Spleen (tissue), 11 donors: Measurements from ENCODE around the gene PFKFB1. TPM values are rescaled to one million over a fixed set of nuclear protein-coding genes. Genes with fewer than 3 reads are reported as not detected.

Experiments used
- DNase-seq: peaks from one replicate; pipeline ENCODE4 v3.0.0-alpha.2; 2020
- H3K27ac ChIP-seq, 8 donors: fragments of 200-600 bp; sonication (generic) in 7 of 8; 1 replicate in 4 of 8; 2 replicates in 4 of 8; pipeline versions ENCODE4 v1.5.0 to v1.8.0; 2016 to 2021; ENCODE audit warnings: inconsistent platforms in 4 of 8, mild to moderate bottlenecking in 4 of 8, moderate library complexity in 1 of 8
- H3K27me3 ChIP-seq, 7 donors: fragments of 200-600 bp; sonication (generic) in 6 of 7; replicated peaks in 1 of 7; 1 replicate in 4 of 7; 2 replicates in 3 of 7; pipeline versions ENCODE4 v1.5.0 to v1.8.0; 2016 to 2021; ENCODE audit warnings: inconsistent platforms in 3 of 7, mild to moderate bottlenecking in 1 of 7
- H3K36me3 ChIP-seq, 6 donors: fragments of 200-600 bp; sonication (generic) in 5 of 6; 1 replicate in 4 of 6; 2 replicates in 2 of 6; pipeline versions ENCODE4 v1.5.0 to v1.8.0; 2016 to 2021; ENCODE audit warnings: inconsistent platforms in 2 of 6
- H3K4me1 ChIP-seq, 6 donors: fragments of 200-600 bp; sonication (generic) in 5 of 6; 1 replicate in 3 of 6; 2 replicates in 3 of 6; pipeline versions ENCODE4 v1.5.0 to v1.8.0; 2016 to 2021; ENCODE audit warnings: inconsistent platforms in 3 of 6
- H3K4me3 ChIP-seq, 8 donors: fragments of 200-600 bp; sonication (generic) in 7 of 8; 1 replicate in 4 of 8; 2 replicates in 4 of 8; pipeline versions ENCODE4 v1.5.0 to v1.8.0; 2016 to 2021; ENCODE audit warnings: inconsistent platforms in 4 of 8, mild to moderate bottlenecking in 4 of 8, moderate library complexity in 2 of 8
- H3K9me3 ChIP-seq, 8 donors: fragments of 200-600 bp; sonication (generic) in 7 of 8; 1 replicate in 4 of 8; 2 replicates in 4 of 8; pipeline versions ENCODE4 v1.5.0 to v1.8.0; 2016 to 2021; ENCODE audit warnings: inconsistent platforms in 4 of 8
- POLR2A ChIP-seq, 3 donors: fragments of 450-650 bp; IDR thresholded peaks; one replicate each; pipeline ENCODE4 v1.5.1; 2017; ENCODE audit warnings: antibody characterized with exemption in 3 of 3, mild to moderate bottlenecking in 1 of 3
- POLR2AphosphoS5 ChIP-seq, 3 donors: sonication (generic); formaldehyde crosslinking; IDR thresholded peaks; one replicate each; pipeline ENCODE4 v1.5.1; 2017; ENCODE audit warnings: antibody characterized with exemption in 3 of 3
- WGBS, 5 donors: extraction: QIAGEN DNeasy Blood & Tissue Kit in 3 of 5; methylation state at CpG; one replicate each; pipeline versions ENCODE4 v1.1.5 to v1.1.7; 2013 to 2018; 5-methylcytosine and 5-hydroxymethylcytosine counted together
- intact Hi-C: fragments of 100-400 bp; cut with DNase I; formaldehyde crosslinking; loops from one replicate; pipeline ENCODE4 v1.15.0; 2023; ENCODE audit warnings: low total_unique reads
- polyA plus RNA-seq, 3 donors: library from polyadenylated mRNA; stranded (reverse); fragments of 200-250 nt; gene quantifications; one replicate each; pipeline ENCODE4 v1.2.1, GENCODE V29; 2013
- total RNA-seq, 7 donors: library from RNA; depleted of rRNA in 3 of 7; stranded (reverse); fragments of >200 nt in 3 of 7; fragmentation: NEBNext Ultra II Directional in 4 of 7; extraction: Animal tissue kit (Norgen Biotek cat#: 25700) in 4 of 7; gene quantifications; one replicate each; pipeline versions ENCODE4 v1.1.0 to v1.2.1, GENCODE V29; 2016 to 2021
- TF ChIP-seq, protein P1 (sequence below), 11 experiments: fragments of 200-600 bp in 7 of 11; fragments of 450-650 bp in 4 of 11; sonication (generic) in 4 of 11; IDR thresholded peaks in 8 of 11; conservative IDR thresholded peaks in 3 of 11; 1 replicate in 7 of 11; 2 replicates in 4 of 11; pipeline versions ENCODE4 v1.4.0 to v1.8.0; 2016 to 2021; ENCODE audit warnings: antibody characterized with exemption in 11 of 11, inconsistent platforms in 4 of 11, mild to moderate bottlenecking in 1 of 11
- donor health status: healthy with polysubstance abuse.
- donor health status: DM: no; HTN: no; CAD: no; lungs with moderate emphysema.
- donor health status: DM: no; HTN: no; CAD: no.
- donor health status: Bipolar disorder and iron deficiency.
- donor health status: healthy.
- donor health status: DM: no; HTN: no; CAD: no.
- donor health status: DM: yes; HTN: yes; CAD: no.

The PFKFB1 gene
- total and polyA plus RNA-seq, 10 donors = 0.28 to 0.61 (median 0.38) TPM; not detected in 4

DNA sequence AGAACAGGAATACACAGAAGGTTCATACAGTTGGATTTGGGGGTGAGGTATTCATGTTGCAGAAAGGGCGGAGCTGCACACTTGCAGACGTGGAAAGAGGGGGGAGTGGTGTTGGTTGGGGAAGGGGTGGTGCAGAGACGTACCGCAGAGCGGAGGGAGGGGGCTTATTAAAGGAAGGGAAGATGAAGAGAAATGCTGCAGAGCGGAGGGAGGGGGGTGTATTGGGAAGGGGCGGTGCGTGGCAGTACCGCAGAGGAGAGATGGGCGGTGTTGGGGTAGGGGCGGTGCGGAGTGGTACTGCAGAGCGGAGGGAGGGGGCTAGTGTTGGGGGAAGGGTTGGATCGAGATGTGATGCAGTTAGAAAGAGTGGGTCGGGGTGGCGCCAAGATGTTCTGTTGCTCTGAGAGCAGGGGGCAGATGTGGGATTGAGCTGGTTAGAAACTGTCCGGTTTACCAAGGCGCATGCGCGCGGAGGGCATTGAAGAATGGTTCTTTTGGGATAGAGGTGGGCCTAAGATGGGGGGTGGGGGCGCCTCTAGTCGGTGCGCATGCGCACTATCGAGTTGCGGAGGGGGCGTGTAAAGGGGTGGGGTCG lies 72.5 kb downstream of the PFKFB1 start:
- Histone ChIP-seq H3K9me3 (no peaks in the 10 kb centered on the region), H3K4me1 (no peaks in the 10 kb centered on the region), H3K27ac (no peak overlapping the region), H3K27me3 (peaks cover 0 to 7% (median 0%) of the 10 kb centered on the region in 7 donors), H3K4me3 (peak overlapping the region; percentile 8 to 71 (median 30)), H3K36me3 (no peaks in the 10 kb centered on the region)
- WGBS, 5 donors = 0 to 44% (median 3%) methylated on average over 26 to 29 of the region's 29 CpGs
- intact Hi-C loops = no loop called here
- TF ChIP-seq POLR2AphosphoS5 (IDR thresholded peaks at IDR 0.05) (no peak), POLR2A (IDR thresholded peaks at IDR 0.05) (no peak)
- TF ChIP-seq, protein P1, sequence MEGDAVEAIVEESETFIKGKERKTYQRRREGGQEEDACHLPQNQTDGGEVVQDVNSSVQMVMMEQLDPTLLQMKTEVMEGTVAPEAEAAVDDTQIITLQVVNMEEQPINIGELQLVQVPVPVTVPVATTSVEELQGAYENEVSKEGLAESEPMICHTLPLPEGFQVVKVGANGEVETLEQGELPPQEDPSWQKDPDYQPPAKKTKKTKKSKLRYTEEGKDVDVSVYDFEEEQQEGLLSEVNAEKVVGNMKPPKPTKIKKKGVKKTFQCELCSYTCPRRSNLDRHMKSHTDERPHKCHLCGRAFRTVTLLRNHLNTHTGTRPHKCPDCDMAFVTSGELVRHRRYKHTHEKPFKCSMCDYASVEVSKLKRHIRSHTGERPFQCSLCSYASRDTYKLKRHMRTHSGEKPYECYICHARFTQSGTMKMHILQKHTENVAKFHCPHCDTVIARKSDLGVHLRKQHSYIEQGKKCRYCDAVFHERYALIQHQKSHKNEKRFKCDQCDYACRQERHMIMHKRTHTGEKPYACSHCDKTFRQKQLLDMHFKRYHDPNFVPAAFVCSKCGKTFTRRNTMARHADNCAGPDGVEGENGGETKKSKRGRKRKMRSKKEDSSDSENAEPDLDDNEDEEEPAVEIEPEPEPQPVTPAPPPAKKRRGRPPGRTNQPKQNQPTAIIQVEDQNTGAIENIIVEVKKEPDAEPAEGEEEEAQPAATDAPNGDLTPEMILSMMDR (IDR thresholded peaks at IDR 0.05 in 8 of 11, conservative IDR thresholded peaks at IDR 0.05 in 3 of 11) = peak in 1 of 11 experiments; percentile 5
- DNase-seq = no peak

DNA sequence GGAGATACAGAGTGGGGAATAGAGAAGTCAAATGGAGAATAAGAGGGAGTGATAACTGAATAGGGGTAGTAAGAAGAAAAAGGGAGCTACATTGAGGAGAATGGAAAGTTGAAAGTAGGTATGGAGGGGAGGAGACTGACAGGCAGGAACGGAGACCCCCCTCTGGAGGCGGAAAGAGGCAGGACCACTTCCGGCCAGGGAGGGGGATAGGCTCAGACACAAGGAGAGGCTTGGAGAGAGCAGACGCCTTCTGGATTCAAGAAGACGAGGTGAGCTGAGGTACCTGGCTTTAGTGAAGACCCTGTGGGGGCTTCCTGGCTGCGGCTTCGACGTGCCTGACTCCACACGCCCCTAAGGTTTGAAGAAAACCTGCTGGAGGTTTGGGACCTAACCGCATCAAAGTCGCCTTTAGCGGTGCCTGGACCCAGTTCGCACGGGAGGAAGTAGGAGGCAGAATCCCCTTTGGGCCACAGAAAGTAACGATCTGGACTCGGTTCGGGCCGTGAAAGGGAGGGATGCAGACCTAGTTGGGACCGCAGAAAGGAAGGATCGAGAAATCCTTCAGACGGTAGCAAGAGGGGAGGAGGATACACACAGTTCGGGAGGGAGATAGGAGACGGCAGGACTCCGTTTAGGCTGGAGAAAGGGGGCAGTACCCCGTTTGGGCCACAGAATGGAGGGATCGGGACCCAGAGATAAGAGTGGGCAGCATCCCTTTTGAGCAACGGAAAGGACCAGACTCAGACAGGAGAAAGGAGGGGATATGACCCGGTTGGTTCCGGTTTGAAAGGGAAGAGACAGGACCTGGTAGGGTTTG lies 73.2 kb downstream of the PFKFB1 start, which contains the start of gene TRO:
Gene TRO (plus strand): TSS at position 215 of the 817 bp plus-strand sequence. CDS start 1,423 bp downstream, outside the sequence.
- 0 to 39% (median 2%) methylated on average over 25 to 29 of the region's 29 CpGs for WGBS, 5 donors
- Histone ChIP-seq H3K4me1 (no peaks in the 10 kb centered on the region), H3K9me3 (no peaks in the 10 kb centered on the region), H3K36me3 (no peaks in the 10 kb centered on the region), H3K27ac (no peak within 1 kb of the TSS), H3K4me3 (peak within 1 kb of the TSS; percentile 8 to 71 (median 30)), H3K27me3 (peaks cover 0 to 7% (median 0%) of the 10 kb centered on the region in 7 donors)
- TF ChIP-seq POLR2AphosphoS5 (IDR thresholded peaks at IDR 0.05) (no peak), POLR2A (IDR thresholded peaks at IDR 0.05) (no peak)
- TF ChIP-seq, protein P1 (IDR thresholded peaks at IDR 0.05 in 8 of 11, conservative IDR thresholded peaks at IDR 0.05 in 3 of 11) = no peak
- DNase-seq = no peak
- intact Hi-C loops = no loop called here

DNA sequence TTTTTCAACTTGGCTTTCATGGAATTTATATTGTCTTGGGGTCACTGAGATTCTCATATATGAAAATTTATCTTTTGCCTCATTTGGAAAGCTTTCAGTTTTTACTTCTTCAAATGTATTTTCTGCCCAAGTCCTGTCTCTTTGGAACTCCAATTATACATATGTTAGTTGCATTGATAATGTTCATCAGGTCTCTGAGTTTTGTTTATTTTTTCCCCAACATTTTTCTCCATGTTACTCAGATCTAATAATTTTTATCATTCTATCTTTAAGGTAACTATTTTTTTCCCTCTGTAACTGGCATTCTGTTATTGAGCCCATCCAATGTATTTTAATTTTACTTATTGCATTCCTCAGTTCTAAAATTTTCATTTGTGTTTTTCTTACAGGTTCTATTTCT lies 84.0 kb downstream of the PFKFB1 start:
- Histone ChIP-seq H3K36me3 (no peaks in the 10 kb centered on the region), H3K9me3 (peaks cover 0 to 26% (median 7%) of the 10 kb centered on the region in 8 donors), H3K4me3 (no peak overlapping the region), H3K27ac (no peak overlapping the region), H3K27me3 (no peaks in the 10 kb centered on the region), H3K4me1 (no peaks in the 10 kb centered on the region)
- no peak for DNase-seq
- TF ChIP-seq, protein P1 (IDR thresholded peaks at IDR 0.05 in 8 of 11, conservative IDR thresholded peaks at IDR 0.05 in 3 of 11) = no peak
- TF ChIP-seq POLR2AphosphoS5 (IDR thresholded peaks at IDR 0.05) (no peak), POLR2A (IDR thresholded peaks at IDR 0.05) (no peak)
- intact Hi-C loops = no loop called here

DNA sequence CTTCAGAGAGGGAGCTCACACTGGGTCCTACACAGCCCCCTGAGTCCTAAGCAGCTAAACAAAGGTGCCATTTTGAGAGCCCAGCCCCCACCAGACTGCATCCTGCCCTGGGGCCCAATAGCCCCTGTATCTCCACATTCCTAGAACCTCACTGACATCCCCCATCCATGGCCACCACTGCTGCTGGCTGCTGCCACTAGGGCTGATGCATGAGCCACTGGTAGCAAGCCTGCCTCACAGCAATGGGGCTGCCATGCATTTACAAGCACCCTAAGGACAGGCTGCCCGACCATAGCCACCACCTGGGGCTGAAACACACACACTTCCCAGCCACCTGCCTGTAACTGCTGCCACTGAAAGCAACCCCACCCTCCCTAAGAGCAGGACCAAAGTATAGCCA lies 99.8 kb downstream of the PFKFB1 start:
- Histone ChIP-seq H3K36me3 (no peaks in the 10 kb centered on the region), H3K27ac (no peak overlapping the region), H3K4me3 (no peak overlapping the region), H3K27me3 (peaks cover 0 to 7% (median 0%) of the 10 kb centered on the region in 7 donors), H3K9me3 (peaks cover 0 to 28% (median 5%) of the 10 kb centered on the region in 8 donors), H3K4me1 (no peaks in the 10 kb centered on the region)
- TF ChIP-seq POLR2AphosphoS5 (IDR thresholded peaks at IDR 0.05) = no peak
- TF ChIP-seq, protein P1 (IDR thresholded peaks at IDR 0.05 in 8 of 11, conservative IDR thresholded peaks at IDR 0.05 in 3 of 11) = no peak
- no peak for TF ChIP-seq POLR2A (IDR thresholded peaks at IDR 0.05)
- DNase-seq = no peak
- intact Hi-C loops = no loop called here
- WGBS, 5 donors = 18 to 89% (median 63%) methylated on average over 1 of the region's 1 CpG; no CpG with 5 or more reads in 1 of the 5 donors
